Thyroid gland (tissue), 4 donors: ENCODE data around the gene MSL2.

Experiments used
- POLR2A ChIP-seq, 2 donors: fragments of 450-650 bp; IDR thresholded peaks; one replicate each; pipeline ENCODE4 v1.6.1; 2017; ENCODE audit warnings: antibody characterized with exemption in 2 of 2, mild to moderate bottlenecking in 2 of 2, moderate library complexity in 1 of 2
- TF ChIP-seq, protein P1 (sequence below), 6 experiments: fragments of 200-600 bp in 3 of 6; fragments of 450-650 bp in 3 of 6; sonication (generic) in 3 of 6; IDR thresholded peaks; one replicate each; pipeline ENCODE4 v1.5.1; 2016 to 2019; ENCODE audit warnings: antibody characterized with exemption in 6 of 6, mild to moderate bottlenecking in 2 of 6, inconsistent platforms in 1 of 6, moderate library complexity in 1 of 6

DNA sequence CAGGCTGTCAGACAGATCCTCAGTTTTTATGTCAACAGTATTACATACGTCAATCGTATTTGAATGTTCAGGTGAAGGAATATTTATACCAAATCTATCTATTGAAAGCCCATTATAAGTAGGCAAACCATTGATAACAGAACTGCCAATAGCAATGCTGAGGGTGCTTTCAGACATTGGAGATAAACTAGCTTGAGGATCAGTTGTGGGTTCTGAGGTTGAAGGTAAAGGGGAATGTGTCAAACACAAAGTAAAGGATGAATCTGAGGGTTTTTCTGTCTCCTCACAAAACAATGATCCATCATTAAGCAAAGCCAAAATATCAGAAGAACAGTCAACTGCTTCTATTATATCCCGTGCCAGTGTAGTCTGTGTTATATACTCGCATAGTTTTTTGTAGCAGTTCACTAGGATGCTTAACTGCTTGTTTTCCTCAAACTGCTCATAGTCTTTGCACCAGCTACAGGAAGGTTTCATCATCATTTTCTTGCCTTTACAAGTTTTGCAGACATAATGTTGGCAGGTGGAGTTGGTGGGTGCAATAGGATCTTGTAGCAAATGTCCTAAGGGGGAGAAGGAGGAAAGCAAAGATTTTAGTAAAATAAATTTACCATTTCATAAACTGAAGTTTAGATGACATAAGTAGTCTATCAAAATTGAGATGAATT, 43.8 kb downstream of the MSL2 start:
- TF ChIP-seq, protein P1, sequence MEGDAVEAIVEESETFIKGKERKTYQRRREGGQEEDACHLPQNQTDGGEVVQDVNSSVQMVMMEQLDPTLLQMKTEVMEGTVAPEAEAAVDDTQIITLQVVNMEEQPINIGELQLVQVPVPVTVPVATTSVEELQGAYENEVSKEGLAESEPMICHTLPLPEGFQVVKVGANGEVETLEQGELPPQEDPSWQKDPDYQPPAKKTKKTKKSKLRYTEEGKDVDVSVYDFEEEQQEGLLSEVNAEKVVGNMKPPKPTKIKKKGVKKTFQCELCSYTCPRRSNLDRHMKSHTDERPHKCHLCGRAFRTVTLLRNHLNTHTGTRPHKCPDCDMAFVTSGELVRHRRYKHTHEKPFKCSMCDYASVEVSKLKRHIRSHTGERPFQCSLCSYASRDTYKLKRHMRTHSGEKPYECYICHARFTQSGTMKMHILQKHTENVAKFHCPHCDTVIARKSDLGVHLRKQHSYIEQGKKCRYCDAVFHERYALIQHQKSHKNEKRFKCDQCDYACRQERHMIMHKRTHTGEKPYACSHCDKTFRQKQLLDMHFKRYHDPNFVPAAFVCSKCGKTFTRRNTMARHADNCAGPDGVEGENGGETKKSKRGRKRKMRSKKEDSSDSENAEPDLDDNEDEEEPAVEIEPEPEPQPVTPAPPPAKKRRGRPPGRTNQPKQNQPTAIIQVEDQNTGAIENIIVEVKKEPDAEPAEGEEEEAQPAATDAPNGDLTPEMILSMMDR (IDR thresholded peaks at IDR 0.05) = no peak
- no peak for TF ChIP-seq POLR2A (IDR thresholded peaks at IDR 0.05)
